Nephron (organoid): Measurements from ENCODE around the gene AKNA.

ENCODE experiments used
- H3K27ac Mint-ChIP-seq, 3 experiments: 2 replicates each; pipeline ENCODE4 v1.8.0; 2020; ENCODE audit warnings: mixed read lengths in 3 of 3, mild to moderate bottlenecking in 2 of 3, moderate library complexity in 1 of 3
- H3K27me3 Mint-ChIP-seq: 2 replicates; pipeline ENCODE4 v1.8.0; 2021; ENCODE audit warnings: low read depth, mild to moderate bottlenecking, moderate library complexity, mixed read lengths
- H3K36me3 Mint-ChIP-seq: 2 replicates; pipeline ENCODE4 v1.8.0; 2020; ENCODE audit warnings: low read depth, mixed read lengths
- H3K4me1 Mint-ChIP-seq: 2 replicates; pipeline ENCODE4 v1.8.0; 2020; ENCODE audit warnings: mixed read lengths
- H3K4me3 Mint-ChIP-seq, 3 experiments: 2 replicates each; pipeline ENCODE4 v1.8.0; 2020; ENCODE audit warnings: mild to moderate bottlenecking in 3 of 3, mixed read lengths in 3 of 3, moderate library complexity in 2 of 3
- H3K9me3 Mint-ChIP-seq: 2 replicates; pipeline ENCODE4 v1.8.0; 2020; ENCODE audit warnings: mixed read lengths
- CTCF ChIP-seq, 3 experiments: fragments of 200-600 bp; sonication (generic); IDR thresholded peaks; one replicate each; pipeline ENCODE4 v1.5.0; 2021; ENCODE audit warnings: antibody characterized with exemption in 3 of 3; ENCODE audit not compliant: unreplicated experiment in 3 of 3

AKNA gene

GRCh38 chr9:114367772-114368569, 19.8 kb downstream of the AKNA start:
- Mint-ChIP-seq H3K4me1 (no peaks in the 10 kb centered on the region), H3K36me3 (peaks cover 36% of the 10 kb centered on the region), H3K9me3 (no peaks in the 10 kb centered on the region), H3K4me3 (no peak overlapping the region), H3K27me3 (no peaks in the 10 kb centered on the region), H3K27ac (no peak overlapping the region)
- no peak for TF ChIP-seq CTCF (IDR thresholded peaks at IDR 0.05; ENCODE audit: unreplicated experiment in 3 of 3)

DNA sequence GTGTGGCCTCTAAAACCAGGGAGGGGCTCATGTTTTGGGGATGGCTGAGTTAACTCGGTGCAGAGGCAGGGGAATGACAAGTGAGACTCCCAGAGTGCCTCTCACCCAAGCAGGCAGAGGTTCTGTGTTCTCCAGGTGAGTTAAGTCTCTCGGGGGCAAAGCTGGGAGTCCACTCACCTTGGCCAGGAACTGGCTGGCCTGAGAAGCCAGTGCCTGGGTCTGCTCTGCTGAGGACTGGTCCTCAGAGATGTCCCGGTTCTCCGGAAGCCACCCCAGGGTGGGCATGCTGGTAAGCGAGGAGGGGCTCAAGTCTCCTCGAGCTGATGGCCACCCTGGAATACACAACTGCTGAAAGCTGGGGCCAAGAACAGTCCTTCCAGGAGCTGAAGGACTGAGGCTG, 20.4 kb downstream of the AKNA start:
- peaks cover 39% of the 10 kb centered on the region for H3K36me3 Mint-ChIP-seq
- H3K27ac Mint-ChIP-seq: no peak overlapping the region
- no peaks in the 10 kb centered on the region for H3K27me3 Mint-ChIP-seq
- no peak for TF ChIP-seq CTCF (IDR thresholded peaks at IDR 0.05; ENCODE audit: unreplicated experiment in 3 of 3)
- H3K4me1 Mint-ChIP-seq: no peaks in the 10 kb centered on the region
- H3K4me3 Mint-ChIP-seq: no peak overlapping the region
- H3K9me3 Mint-ChIP-seq: no peaks in the 10 kb centered on the region

GRCh38 chr9:114366334-114367128, 21.3 kb downstream of the AKNA start:
- no peak overlapping the region for H3K4me3 Mint-ChIP-seq
- no peaks in the 10 kb centered on the region for H3K4me1 Mint-ChIP-seq

DNA sequence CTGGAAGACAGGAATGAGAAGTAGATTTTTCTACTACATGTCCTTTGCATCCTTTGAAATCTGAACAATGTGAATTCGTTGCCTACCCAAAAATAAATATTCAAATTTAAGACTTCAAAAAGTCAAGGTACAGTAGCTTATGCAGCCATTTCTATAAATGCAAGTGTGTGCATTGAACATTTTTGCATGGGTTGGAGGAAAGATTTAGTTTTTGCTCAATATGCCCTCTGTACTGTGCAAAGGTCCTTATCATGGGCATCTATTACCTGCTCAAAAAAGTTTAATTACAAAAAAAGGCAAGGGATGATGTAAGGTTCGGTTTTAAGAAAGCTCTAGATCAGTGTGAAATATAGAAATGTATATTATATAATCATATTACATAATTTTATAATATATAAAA, 22.6 kb downstream of the AKNA start:
- H3K4me3 Mint-ChIP-seq: no peak overlapping the region
- H3K36me3 Mint-ChIP-seq: peaks cover 54% of the 10 kb centered on the region
- H3K27ac Mint-ChIP-seq: no peak overlapping the region
- no peaks in the 10 kb centered on the region for H3K9me3 Mint-ChIP-seq
- no peaks in the 10 kb centered on the region for H3K4me1 Mint-ChIP-seq
- no peak for TF ChIP-seq CTCF (IDR thresholded peaks at IDR 0.05; ENCODE audit: unreplicated experiment in 3 of 3)
- H3K27me3 Mint-ChIP-seq: no peaks in the 10 kb centered on the region

More at GRCh38 chr9:114366334-114367128, 21.3 kb downstream of the AKNA start:
- Mint-ChIP-seq H3K9me3 (no peaks in the 10 kb centered on the region), H3K36me3 (peaks cover 41% of the 10 kb centered on the region), H3K27me3 (no peaks in the 10 kb centered on the region), H3K27ac (peak overlapping the region in 1 of 3 experiments; percentile 12)
- TF ChIP-seq CTCF (IDR thresholded peaks at IDR 0.05; ENCODE audit: unreplicated experiment in 3 of 3): no peak

DNA sequence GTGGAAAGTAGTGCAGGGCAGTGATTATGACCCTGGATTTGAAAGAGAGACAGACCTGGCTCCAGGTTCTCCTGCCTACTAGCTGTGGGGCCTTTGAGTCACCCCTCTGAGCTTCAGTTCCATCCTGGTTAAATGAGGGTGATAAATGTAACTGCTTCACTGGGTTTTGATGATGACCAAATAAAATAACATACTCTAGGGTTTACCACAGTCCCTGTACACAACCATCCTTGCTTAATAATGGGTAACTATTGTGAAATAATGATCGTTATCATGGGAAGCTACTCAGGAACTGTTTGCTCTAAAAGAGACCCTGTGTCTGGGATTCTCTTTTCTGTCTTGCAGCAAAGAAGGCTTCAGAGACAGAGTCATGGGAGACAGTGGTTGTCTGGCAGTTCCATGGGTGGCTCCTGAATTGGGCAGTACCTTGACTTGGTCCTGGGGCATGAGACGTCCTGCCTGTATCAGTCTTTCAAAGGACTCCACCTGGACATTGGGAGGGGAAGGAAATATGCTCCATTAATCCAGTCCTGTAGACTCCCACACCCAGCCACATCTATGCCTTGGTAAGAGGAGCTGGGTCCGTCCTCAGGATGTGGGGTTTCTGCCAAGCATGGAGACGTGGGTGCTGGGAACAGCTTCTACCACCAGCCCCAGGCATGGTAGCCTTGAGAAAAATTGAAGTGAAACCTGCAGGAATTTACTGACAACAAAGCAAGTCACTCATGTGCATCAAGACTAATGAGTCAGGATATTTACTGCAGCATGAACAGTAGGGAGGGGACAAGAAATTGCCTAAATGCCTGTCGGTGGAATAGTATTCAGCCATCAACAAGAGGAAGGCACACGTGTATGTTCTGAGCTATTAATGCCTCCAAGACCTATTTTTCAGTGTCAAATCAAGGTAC, 23.4 kb downstream of the AKNA start:
- Mint-ChIP-seq H3K9me3 (no peaks in the 10 kb centered on the region), H3K27ac (no peak overlapping the region), H3K27me3 (no peaks in the 10 kb centered on the region), H3K4me3 (no peak overlapping the region), H3K36me3 (peaks cover 56% of the 10 kb centered on the region), H3K4me1 (no peaks in the 10 kb centered on the region)
- no peak for TF ChIP-seq CTCF (IDR thresholded peaks at IDR 0.05; ENCODE audit: unreplicated experiment in 3 of 3)
